ENCODE results near the gene CLEC20A. TPM values are rescaled to one million over a fixed set of nuclear protein-coding genes. Genes with fewer than 3 reads are reported as not detected.

The CLEC20A gene
- under 1 TPM in 2 of 4 donors, not detected in 2; 0.04 to 0.10 TPM for polyA plus RNA-seq
- long read RNA-seq, donor 1, result 0 reads
- long read RNA-seq, donor 2, result 0 reads
- long read RNA-seq, donor 3, result 0 reads
- long read RNA-seq, donor 4, result 0 reads
- long read RNA-seq, donor 5, result 0 reads
- long read RNA-seq, donor 6, result 0 reads
- long read RNA-seq, donor 7, result 0 reads
- long read RNA-seq, donor 8, result 0 reads
- long read RNA-seq, donor 9, result 0 reads
- long read RNA-seq, donor 10, result 0 reads

GRCh38 chr1:178496410-178497135 lies at the start of gene CLEC20A:
CLEC20A (minus strand) TSS chr1:178496964; CDS start chr1:178496939, 25 bp downstream.
- no peaks in the 10 kb centered on the region for H3K9me3 ChIP-seq (ENCODE audit: control insufficient read depth in 2 of 2, insufficient read depth in 1 of 2, low read depth in 1 of 2, low read length in 1 of 2)
- DNase-seq, result no peak
- 89 to 96% (median 93%) methylated on average over 24 to 26 of the region's 26 CpGs for whole genome bisulfite sequencing, 3 donors

DNA sequence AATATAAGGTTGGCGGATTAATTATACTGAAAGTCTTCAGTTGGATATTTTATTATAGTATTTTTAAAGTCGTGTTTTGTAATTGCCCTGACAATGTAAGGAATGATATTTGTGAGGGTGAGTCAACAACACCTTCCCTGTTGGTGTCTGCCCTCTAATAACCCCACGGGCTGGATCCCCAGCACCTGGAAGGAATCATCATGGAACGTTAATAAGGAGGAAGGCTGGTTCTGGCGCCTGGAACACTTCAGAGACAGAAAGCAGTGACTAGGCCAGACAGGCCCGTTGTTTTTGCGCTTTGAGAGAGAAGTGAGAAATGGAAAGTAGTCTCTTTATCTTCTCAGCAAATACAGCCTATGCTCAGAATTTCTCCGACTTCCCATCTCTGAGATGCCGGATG lies 47.8 kb upstream of the CLEC20A start:
- WGBS, 3 donors, result 66 to 77% (median 73%) methylated on average over 9 of the region's 9 CpGs
- no peak overlapping the region for H3K27ac ChIP-seq (ENCODE audit: low read depth in 1 of 3, low read length in 2 of 3)
- no peak for FAIRE-seq

More at GRCh38 chr1:178496410-178497135, at the start of gene CLEC20A:
- Histone ChIP-seq H3K4me1 (ENCODE audit: control insufficient read depth in 3 of 3, insufficient read depth in 2 of 3, low read depth in 1 of 3, low read length in 2 of 3) (peaks cover 0 to 2% (median 0%) of the 10 kb centered on the region in 3 donors), H3K27ac (ENCODE audit: low read depth in 1 of 3, low read length in 2 of 3) (no peak within 1 kb of the TSS), H3K4me3 (ENCODE audit: low read depth in 1 of 3, low read length in 3 of 3) (no peak within 1 kb of the TSS), H3K36me3 (ENCODE audit: control insufficient read depth in 3 of 3, insufficient read depth in 2 of 3, low read depth in 1 of 3, low read length in 3 of 3) (no peaks in the 10 kb centered on the region), H3K27me3 (ENCODE audit: control insufficient read depth in 3 of 3, insufficient read depth in 3 of 3, low read length in 3 of 3) (no peaks in the 10 kb centered on the region)
- no peak for FAIRE-seq

GRCh38 chr1:178543290-178543607 lies 46.5 kb upstream of the CLEC20A start:
- H3K27me3 ChIP-seq (ENCODE audit: control insufficient read depth in 3 of 3, insufficient read depth in 3 of 3, low read length in 3 of 3), result no peaks in the 10 kb centered on the region
- peaks cover 0 to 29% (median 4%) of the 10 kb centered on the region in 3 donors for H3K4me1 ChIP-seq (ENCODE audit: control insufficient read depth in 3 of 3, insufficient read depth in 2 of 3, low read depth in 1 of 3, low read length in 2 of 3)
- FAIRE-seq (no peak), DNase-seq (no peak)
- H3K36me3 ChIP-seq (ENCODE audit: control insufficient read depth in 3 of 3, insufficient read depth in 2 of 3, low read depth in 1 of 3, low read length in 3 of 3), result peaks cover 0 to 26% (median 0%) of the 10 kb centered on the region in 3 donors
- peak overlapping the region in 2 of 3 donors; percentile 59 to 90 for H3K4me3 ChIP-seq (ENCODE audit: low read depth in 1 of 3, low read length in 3 of 3)
- WGBS, 3 donors, result 11 to 22% (median 15%) methylated on average over 10 of the region's 10 CpGs
- H3K9me3 ChIP-seq (ENCODE audit: control insufficient read depth in 2 of 2, insufficient read depth in 1 of 2, low read depth in 1 of 2, low read length in 1 of 2), result no peaks in the 10 kb centered on the region
- H3K27ac ChIP-seq (ENCODE audit: low read depth in 1 of 3, low read length in 2 of 3), result peak overlapping the region; percentile 91 to 95 (median 92)

More for the DNA sequence above, 47.8 kb upstream of the CLEC20A start:
- Histone ChIP-seq H3K4me3 (ENCODE audit: low read depth in 1 of 3, low read length in 3 of 3) (no peak overlapping the region), H3K9me3 (ENCODE audit: control insufficient read depth in 2 of 2, insufficient read depth in 1 of 2, low read depth in 1 of 2, low read length in 1 of 2) (no peaks in the 10 kb centered on the region), H3K4me1 (ENCODE audit: control insufficient read depth in 3 of 3, insufficient read depth in 2 of 3, low read depth in 1 of 3, low read length in 2 of 3) (peaks cover 0 to 21% (median 4%) of the 10 kb centered on the region in 3 donors), H3K36me3 (ENCODE audit: control insufficient read depth in 3 of 3, insufficient read depth in 2 of 3, low read depth in 1 of 3, low read length in 3 of 3) (peaks cover 0 to 26% (median 0%) of the 10 kb centered on the region in 3 donors), H3K27me3 (ENCODE audit: control insufficient read depth in 3 of 3, insufficient read depth in 3 of 3, low read length in 3 of 3) (no peaks in the 10 kb centered on the region)
- no peak for DNase-seq

DNA sequence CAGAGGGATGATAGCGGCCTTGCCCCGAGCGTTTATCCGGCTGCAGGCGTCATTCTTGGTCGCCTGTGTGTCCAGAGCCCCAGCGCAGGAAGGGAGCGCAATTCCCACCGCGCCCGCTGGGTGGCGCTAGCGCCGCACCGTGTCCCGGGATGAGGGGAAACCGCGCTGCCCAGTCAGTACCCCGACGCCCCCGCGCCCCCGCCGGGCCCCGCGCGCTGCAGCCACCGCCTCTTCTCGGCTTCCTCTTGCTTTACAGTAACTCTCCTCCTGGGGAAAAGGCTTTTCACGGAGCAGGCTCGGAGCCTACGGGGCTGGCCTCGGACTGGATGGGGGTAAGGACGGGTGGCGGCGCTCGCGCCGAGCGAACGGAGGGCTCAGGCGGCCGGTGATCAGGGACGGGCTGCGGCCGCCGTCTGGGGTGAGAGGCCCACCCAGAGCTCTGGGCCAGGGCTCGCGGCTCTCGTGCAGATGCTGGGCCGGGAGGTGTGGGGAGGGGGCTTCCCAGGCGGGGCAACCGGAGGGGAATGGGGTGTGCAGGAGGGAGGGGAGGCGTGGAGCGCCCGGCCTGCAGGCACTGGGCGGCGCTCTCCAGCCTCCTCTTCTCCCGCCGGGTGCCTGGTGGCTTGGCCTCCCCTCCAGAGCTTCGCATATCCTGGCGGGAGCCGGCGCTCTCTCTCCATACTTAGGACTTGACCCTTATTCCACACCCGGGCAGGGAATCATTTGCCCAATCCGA lies 46.0 kb upstream of the CLEC20A start:
- no peak for FAIRE-seq
- no peaks in the 10 kb centered on the region for H3K27me3 ChIP-seq (ENCODE audit: control insufficient read depth in 3 of 3, insufficient read depth in 3 of 3, low read length in 3 of 3)
- H3K27ac ChIP-seq (ENCODE audit: low read depth in 1 of 3, low read length in 2 of 3), result peak overlapping the region; percentile 91 to 95 (median 92)
- H3K4me3 ChIP-seq (ENCODE audit: low read depth in 1 of 3, low read length in 3 of 3), result peak overlapping the region; percentile 46 to 90 (median 59)
- peak; percentile 82 to 95 for DNase-seq
- peaks cover 0 to 21% (median 0%) of the 10 kb centered on the region in 3 donors for H3K36me3 ChIP-seq (ENCODE audit: control insufficient read depth in 3 of 3, insufficient read depth in 2 of 3, low read depth in 1 of 3, low read length in 3 of 3)
- H3K9me3 ChIP-seq (ENCODE audit: control insufficient read depth in 2 of 2, insufficient read depth in 1 of 2, low read depth in 1 of 2, low read length in 1 of 2), result no peaks in the 10 kb centered on the region
- WGBS, 3 donors, result 1 to 2% (median 2%) methylated on average over 46 to 66 of the region's 66 CpGs
- peaks cover 5 to 34% (median 8%) of the 10 kb centered on the region in 3 donors for H3K4me1 ChIP-seq (ENCODE audit: control insufficient read depth in 3 of 3, insufficient read depth in 2 of 3, low read depth in 1 of 3, low read length in 2 of 3)

DNA sequence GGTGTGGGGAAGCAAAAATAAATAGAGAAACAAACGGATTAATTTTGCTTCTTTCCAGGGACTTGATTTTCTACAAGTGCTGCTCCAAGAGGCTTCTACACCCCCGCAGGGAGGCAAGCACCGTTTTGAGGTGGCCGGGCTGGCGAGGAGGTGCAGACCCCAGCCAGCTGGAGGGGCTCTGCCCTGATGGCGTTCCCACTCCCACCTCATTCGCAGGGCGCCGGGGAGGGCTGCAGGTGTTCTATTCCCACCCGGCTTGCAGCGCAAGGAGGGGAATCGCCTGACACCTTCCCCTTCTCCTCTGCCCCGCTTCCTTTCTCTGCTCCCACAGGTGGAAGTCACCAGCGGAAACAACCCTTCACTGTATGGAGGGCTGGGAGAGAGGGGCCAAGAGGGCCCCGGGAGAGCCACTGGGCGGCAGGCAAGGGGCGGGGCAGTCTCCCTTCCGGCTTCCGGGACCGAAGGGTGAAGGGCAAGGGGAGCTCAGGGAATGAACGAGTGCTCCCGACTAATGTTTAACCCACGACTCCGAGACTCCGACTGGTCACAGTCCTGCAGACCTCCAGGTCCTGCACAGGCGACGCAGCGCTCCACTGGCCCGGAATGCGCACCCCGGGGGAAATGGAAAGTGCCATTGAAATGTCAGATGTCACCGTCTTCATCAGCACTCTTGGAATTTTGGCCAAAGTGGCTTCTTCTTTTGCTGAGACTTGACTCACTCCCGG lies 45.2 kb upstream of the CLEC20A start:
- no peak for FAIRE-seq
- DNase-seq, result peak; percentile 91 to 92
- H3K36me3 ChIP-seq (ENCODE audit: control insufficient read depth in 3 of 3, insufficient read depth in 2 of 3, low read depth in 1 of 3, low read length in 3 of 3), result peaks cover 0 to 19% (median 0%) of the 10 kb centered on the region in 3 donors
- H3K4me3 ChIP-seq (ENCODE audit: low read depth in 1 of 3, low read length in 3 of 3), result peak overlapping the region; percentile 46 to 90 (median 59)
- H3K9me3 ChIP-seq (ENCODE audit: control insufficient read depth in 2 of 2, insufficient read depth in 1 of 2, low read depth in 1 of 2, low read length in 1 of 2), result no peaks in the 10 kb centered on the region
- H3K4me1 ChIP-seq (ENCODE audit: control insufficient read depth in 3 of 3, insufficient read depth in 2 of 3, low read depth in 1 of 3, low read length in 2 of 3), result peaks cover 5 to 41% (median 8%) of the 10 kb centered on the region in 3 donors
- peak overlapping the region; percentile 91 to 96 (median 92) for H3K27ac ChIP-seq (ENCODE audit: low read depth in 1 of 3, low read length in 2 of 3)
- H3K27me3 ChIP-seq (ENCODE audit: control insufficient read depth in 3 of 3, insufficient read depth in 3 of 3, low read length in 3 of 3), result no peaks in the 10 kb centered on the region
- WGBS, 3 donors, result 1 to 6% (median 5%) methylated on average over 31 to 33 of the region's 33 CpGs

DNA sequence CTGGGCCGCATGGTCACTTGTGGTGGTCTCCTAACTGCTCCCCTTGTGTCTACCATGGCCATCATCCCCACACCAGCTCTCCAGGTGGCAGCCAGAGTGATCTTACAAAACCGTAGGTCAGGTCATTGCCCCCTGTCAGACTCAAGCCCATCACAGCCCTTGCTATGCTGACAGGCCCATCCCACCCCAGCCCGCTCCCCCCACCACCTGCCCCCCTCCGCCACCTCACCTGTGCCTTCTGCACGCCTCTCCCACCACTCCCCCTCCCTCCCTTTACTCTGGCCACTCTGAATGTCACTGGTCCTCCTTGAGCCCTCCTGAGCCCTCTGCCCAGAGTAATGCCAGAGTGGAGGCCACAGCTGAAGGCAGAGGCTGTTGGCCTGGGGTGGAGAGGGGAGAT lies 44.6 kb upstream of the CLEC20A start:
- peak overlapping the region in 2 of 3 donors; percentile 59 to 90 for H3K4me3 ChIP-seq (ENCODE audit: low read depth in 1 of 3, low read length in 3 of 3)

DNA sequence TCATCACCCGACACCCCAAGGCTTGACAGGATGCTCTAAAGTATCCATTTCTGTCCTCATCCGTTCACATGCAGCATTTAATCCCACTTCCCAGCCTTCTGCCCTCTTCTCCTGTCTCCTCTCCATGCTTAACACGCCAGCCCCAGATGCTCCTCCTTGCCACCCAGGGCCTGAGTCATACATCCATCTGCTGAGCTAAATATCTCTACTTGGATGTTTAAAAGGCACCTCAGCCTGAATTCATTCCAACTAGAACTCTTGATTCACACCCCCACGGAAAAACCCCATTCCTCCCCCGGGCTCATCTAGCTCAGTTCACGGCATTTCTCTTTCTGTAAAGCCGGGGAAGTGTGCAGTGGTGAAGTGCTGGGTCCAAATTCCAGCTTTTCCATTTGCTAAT lies 43.9 kb upstream of the CLEC20A start:
- Histone ChIP-seq H3K9me3 (ENCODE audit: control insufficient read depth in 2 of 2, insufficient read depth in 1 of 2, low read depth in 1 of 2, low read length in 1 of 2) (no peaks in the 10 kb centered on the region), H3K4me1 (ENCODE audit: control insufficient read depth in 3 of 3, insufficient read depth in 2 of 3, low read depth in 1 of 3, low read length in 2 of 3) (peaks cover 5 to 49% (median 8%) of the 10 kb centered on the region in 3 donors), H3K4me3 (ENCODE audit: low read depth in 1 of 3, low read length in 3 of 3) (no peak overlapping the region), H3K36me3 (ENCODE audit: control insufficient read depth in 3 of 3, insufficient read depth in 2 of 3, low read depth in 1 of 3, low read length in 3 of 3) (peaks cover 0 to 10% (median 0%) of the 10 kb centered on the region in 3 donors), H3K27me3 (ENCODE audit: control insufficient read depth in 3 of 3, insufficient read depth in 3 of 3, low read length in 3 of 3) (no peaks in the 10 kb centered on the region), H3K27ac (ENCODE audit: low read depth in 1 of 3, low read length in 2 of 3) (peak overlapping the region in 1 of 3 donors; percentile 67)
- 46 to 75% (median 65%) methylated on average over 7 of the region's 7 CpGs for WGBS, 3 donors
- FAIRE-seq (no peak), DNase-seq (peak in 1 of 2 donors; percentile 47)

More for the DNA sequence above, 44.6 kb upstream of the CLEC20A start:
- H3K4me1 ChIP-seq (ENCODE audit: control insufficient read depth in 3 of 3, insufficient read depth in 2 of 3, low read depth in 1 of 3, low read length in 2 of 3), result peaks cover 5 to 47% (median 8%) of the 10 kb centered on the region in 3 donors
- H3K27me3 ChIP-seq (ENCODE audit: control insufficient read depth in 3 of 3, insufficient read depth in 3 of 3, low read length in 3 of 3), result no peaks in the 10 kb centered on the region
- DNase-seq (no peak), FAIRE-seq (no peak)
- H3K27ac ChIP-seq (ENCODE audit: low read depth in 1 of 3, low read length in 2 of 3), result peak overlapping the region; percentile 91 to 96 (median 92)
- 61 to 85% (median 77%) methylated on average over 4 to 5 of the region's 5 CpGs for WGBS, 3 donors
- H3K36me3 ChIP-seq (ENCODE audit: control insufficient read depth in 3 of 3, insufficient read depth in 2 of 3, low read depth in 1 of 3, low read length in 3 of 3), result peaks cover 0 to 14% (median 0%) of the 10 kb centered on the region in 3 donors
- no peaks in the 10 kb centered on the region for H3K9me3 ChIP-seq (ENCODE audit: control insufficient read depth in 2 of 2, insufficient read depth in 1 of 2, low read depth in 1 of 2, low read length in 1 of 2)

Data from small intestine (tissue), 16 donors.